HCT116 (cell line): ENCODE data around the gene SLIT1. TPM values are rescaled to one million over a fixed set of nuclear protein-coding genes. Genes with fewer than 3 reads are reported as not detected.

ENCODE experiments used
- ATAC-seq: fragments of 200-7000 bp; cut with Tn5 transposase; 2 replicates; pipeline ENCODE4 v1.9.1; 2020; ENCODE audit warnings: mild to moderate bottlenecking, moderate library complexity
- BruUV-seq: library from RNA; stranded (reverse); fragments of 400-500 nt; replicated peaks from 2 replicates; lab custom pipeline; 2021; lab: Mats Ljungman, UMichigan
- CTCF ChIA-PET: fragments of 300-600 bp; sonication (Branson Sonifier 250); formaldehyde crosslinking; loops from one replicate; lab custom pipeline; 2021; ENCODE audit warnings: antibody characterized with exemption; lab: Charles Lee
- POLR2A ChIA-PET: fragments of 300-600, 350-600 bp; sonication (Branson Sonifier 250); formaldehyde crosslinking; loops from one replicate; lab custom pipeline; 2021; ENCODE audit warnings: antibody characterized with exemption; lab: Charles Lee
- RAD21 ChIA-PET, 2 experiments: fragments of 300-600 bp; sonication (Branson Sonifier 250); formaldehyde crosslinking; loops; one replicate each; lab custom pipeline; 2023; ENCODE audit warnings: low total read pairs in 2 of 2; ENCODE audit not compliant: uncharacterized antibody in 2 of 2, unreplicated experiment in 2 of 2, low non-redundant PET in 1 of 2; lab: Charles Lee
- DNase-seq: peaks from one replicate; pipeline ENCODE4 v3.0.0-alpha.2; 2010; ENCODE audit warnings: low read depth, low spot score
- H2AFZ ChIP-seq: fragments of 200-600 bp; shearing (Covaris generic), sonication (generic); 2 replicates; pipeline ENCODE4 v1.6.1; 2017; ENCODE audit warnings: low read depth, mixed run types, mixed read lengths, antibody characterized with exemption, low read length; ENCODE audit not compliant: poor library complexity, severe bottlenecking
- H3K27ac ChIP-seq: 2 replicates; pipeline ENCODE4 v1.5.1; 2012; ENCODE audit warnings: low read depth, low read length
- H3K27me3 ChIP-seq: fragments of 200-600 bp; sonication (generic); 2 replicates; pipeline ENCODE4 v1.6.1; 2016; ENCODE audit warnings: mixed run types, low read length, mixed read lengths; ENCODE audit not compliant: insufficient read depth
- H3K36me3 ChIP-seq, 2 experiments: fragments of 200-500 bp in 1 of 2; fragments of 200-600 bp in 1 of 2; sonication (Bioruptor generic) in 1 of 2; sonication (generic) in 1 of 2; 2 replicates each; pipeline versions ENCODE4 v1.5.1 to v1.6.1; 2014 to 2016; ENCODE audit warnings: low read length in 2 of 2, inconsistent platforms in 1 of 2, mixed read lengths in 1 of 2, mixed run types in 1 of 2; ENCODE audit not compliant: insufficient read depth in 2 of 2, control insufficient read depth in 1 of 2
- H3K4me1 ChIP-seq, 2 experiments: fragments of 200-600 bp in 1 of 2; sonication (generic) in 1 of 2; 2 replicates each; pipeline versions ENCODE4 v1.5.1 to v1.6.1; 2012 to 2017; ENCODE audit warnings: low read length in 2 of 2, inconsistent platforms in 1 of 2, mild to moderate bottlenecking in 1 of 2, mixed read lengths in 1 of 2, mixed run types in 1 of 2, moderate library complexity in 1 of 2; ENCODE audit not compliant: insufficient read depth in 2 of 2, control insufficient read depth in 1 of 2
- H3K4me2 ChIP-seq: fragments of 200-600 bp; sonication (generic); 2 replicates; pipeline ENCODE4 v1.6.1; 2017; ENCODE audit warnings: mixed run types, low read length, mixed read lengths
- H3K4me3 ChIP-seq, 2 experiments: fragments of 200-600 bp in 1 of 2; sonication (generic) in 1 of 2; replicated peaks in 1 of 2; 2 replicates each; pipeline ENCODE4 v1.5.1; 2011 to 2016; ENCODE audit warnings: low read length in 2 of 2, control low read depth in 1 of 2, low read depth in 1 of 2, mild to moderate bottlenecking in 1 of 2, mixed read lengths in 1 of 2, mixed run types in 1 of 2
- H3K79me2 ChIP-seq: fragments of 200-600 bp; sonication (generic); 2 replicates; pipeline ENCODE4 v1.6.1; 2017; ENCODE audit warnings: mild to moderate bottlenecking, mixed run types, low read length, moderate library complexity, mixed read lengths; ENCODE audit not compliant: insufficient read depth
- H3K9ac ChIP-seq: fragments of 200-600 bp; sonication (generic); 2 replicates; pipeline ENCODE4 v1.6.1; 2016; ENCODE audit warnings: low read length, mixed read lengths
- H3K9me2 ChIP-seq: fragments of 200-600 bp; sonication (generic), shearing (Covaris generic); 2 replicates; pipeline ENCODE4 v1.6.1; 2017; ENCODE audit warnings: mixed run types, mild to moderate bottlenecking, moderate library complexity; ENCODE audit not compliant: insufficient read depth
- H3K9me3 ChIP-seq, 2 experiments: fragments of 200-500 bp in 1 of 2; fragments of 200-600 bp in 1 of 2; sonication (Bioruptor generic) in 1 of 2; sonication (generic) in 1 of 2; 2 replicates each; pipeline ENCODE4 v1.6.1; 2014 to 2017; ENCODE audit warnings: low read length in 2 of 2, mixed read lengths in 2 of 2, inconsistent platforms in 1 of 2, low read depth in 1 of 2, mild to moderate bottlenecking in 1 of 2, mixed run types in 1 of 2, moderate library complexity in 1 of 2; ENCODE audit not compliant: control insufficient read depth in 1 of 2, insufficient read depth in 1 of 2
- H4K20me1 ChIP-seq: fragments of 200-600 bp; sonication (generic), shearing (Covaris generic); 2 replicates; pipeline ENCODE4 v1.6.1; 2017; ENCODE audit warnings: mixed run types, mild to moderate bottlenecking, moderate library complexity; ENCODE audit not compliant: insufficient read depth
- CBX3 ChIP-seq: IDR thresholded peaks from 2 replicates; pipeline ENCODE4 v1.6.1; 2012; ENCODE audit warnings: low read depth
- CEBPB ChIP-seq: IDR thresholded peaks from 2 replicates; pipeline ENCODE4 v1.6.1; 2012; ENCODE audit warnings: low read depth
- ELF1 ChIP-seq: IDR thresholded peaks from 2 replicates; pipeline ENCODE4 v1.6.1; 2012; ENCODE audit warnings: low read depth, borderline replicate concordance
- EZH2 ChIP-seq: fragments of 200-600 bp; sonication (generic); IDR thresholded peaks from 2 replicates; pipeline ENCODE4 v1.6.1; 2017; ENCODE audit warnings: antibody characterized with exemption, mixed run types
- EZH2phosphoT487 ChIP-seq: fragments of 200-600 bp; IDR thresholded peaks from 2 replicates; pipeline ENCODE4 v1.6.1; 2018; ENCODE audit warnings: antibody characterized with exemption, borderline replicate concordance
- FOSL1 ChIP-seq: IDR thresholded peaks from 2 replicates; pipeline ENCODE4 v1.6.1; 2012; ENCODE audit warnings: low read depth
- POLR2AphosphoS5 ChIP-seq: IDR thresholded peaks from 2 replicates; pipeline ENCODE4 v1.6.1; 2011; ENCODE audit warnings: mild to moderate bottlenecking, low read depth, low read length, moderate library complexity
- RAD21 ChIP-seq: IDR thresholded peaks from 2 replicates; pipeline ENCODE4 v1.6.1; 2012; ENCODE audit warnings: low read depth, mild to moderate bottlenecking
- SIN3A ChIP-seq: IDR thresholded peaks from 2 replicates; pipeline ENCODE4 v1.6.1; 2012; ENCODE audit warnings: low read depth
- SP1 ChIP-seq: IDR thresholded peaks from 2 replicates; pipeline ENCODE4 v1.6.1; 2012; ENCODE audit warnings: low read depth
- SRF ChIP-seq: IDR thresholded peaks from 2 replicates; pipeline ENCODE4 v1.6.1; 2012; ENCODE audit warnings: low read depth
- ZFX ChIP-seq: fragments of 450-650 bp; IDR thresholded peaks from 2 replicates; pipeline ENCODE4 v1.6.1; 2017
- ZNF274 ChIP-seq: fragments of 200-500 bp; sonication (Bioruptor generic); IDR thresholded peaks from 2 replicates; pipeline ENCODE4 v1.6.1; 2014; ENCODE audit warnings: mild to moderate bottlenecking, low read depth, low read length, inconsistent platforms
- intact Hi-C: fragments of 100-400 bp; cut with micrococcal nuclease; formaldehyde crosslinking; loops from 2 replicates; pipeline ENCODE4 v1.10.0; 2022
- total RNA-seq: library from RNA; stranded (reverse); gene quantifications from one replicate; pipeline ENCODE4 v1.2.1, GENCODE V29; 2021; ENCODE audit not compliant: unreplicated experiment
- TF ChIP-seq, protein P1 (sequence below): IDR thresholded peaks from 2 replicates; pipeline ENCODE4 v1.6.1; 2011; ENCODE audit warnings: mild to moderate bottlenecking, low read length, moderate library complexity; ENCODE audit not compliant: insufficient replicate concordance; ENCODE audit errors: extremely low read depth
- TF ChIP-seq, protein P2 (sequence below): IDR thresholded peaks from 2 replicates; pipeline ENCODE4 v1.6.1; 2012

The SLIT1 gene
- total RNA-seq, 1 experiment from 2014 or later = 0.42 TPM

DNA sequence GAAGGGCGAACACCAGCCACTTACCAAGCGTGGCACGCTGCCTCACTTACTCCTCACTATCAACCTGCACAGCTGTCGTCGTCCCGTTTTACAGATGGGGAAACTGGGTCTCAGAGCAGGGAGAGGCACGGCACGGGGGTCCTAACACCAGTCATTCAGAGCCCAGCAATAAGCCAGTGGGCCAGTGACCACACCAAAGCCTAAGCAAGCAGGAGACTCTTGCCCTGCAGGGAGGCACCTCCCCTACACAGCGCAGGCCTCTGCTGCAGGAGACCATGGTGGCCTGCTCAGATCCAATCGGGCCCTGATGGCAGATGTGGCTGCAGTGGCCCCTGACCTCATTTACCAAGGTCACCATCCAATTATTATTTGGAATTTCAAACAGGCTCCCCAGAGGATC is 4.8 kb downstream of the SLIT1 start:
- Histone ChIP-seq H3K27ac (no peak overlapping the region), H3K4me2 (no peak overlapping the region), H3K9ac (no peak overlapping the region), H3K4me1 (peaks cover 0 to 4% of the 10 kb centered on the region in 2 experiments; a peak in 2 of 4 replicates), H3K79me2 (no peaks in the 10 kb centered on the region), H3K36me3 (no peaks in the 10 kb centered on the region), H2AFZ (no peak overlapping the region), H3K27me3 (peaks cover 21% of the 10 kb centered on the region; the same call in 1 of the 2 replicates), H4K20me1 (no peaks in the 10 kb centered on the region), H3K9me3 (no peaks in the 10 kb centered on the region), H3K4me3 (no peak overlapping the region), H3K9me2 (no peaks in the 10 kb centered on the region)
- ChIA-PET RAD21 (no interaction called here), POLR2A (no interaction called here), CTCF (no interaction called here)
- intact Hi-C loops = no loop called here
- TF ChIP-seq ELF1 (no peak), EZH2 (no peak), CEBPB (no peak), SIN3A (no peak), CBX3 (no peak), SRF (no peak), ZNF274 (no peak), SP1 (no peak), EZH2phosphoT487 (no peak), ZFX (no peak), POLR2AphosphoS5 (no peak), RAD21 (no peak), FOSL1 (no peak)
- TF ChIP-seq, protein P1, sequence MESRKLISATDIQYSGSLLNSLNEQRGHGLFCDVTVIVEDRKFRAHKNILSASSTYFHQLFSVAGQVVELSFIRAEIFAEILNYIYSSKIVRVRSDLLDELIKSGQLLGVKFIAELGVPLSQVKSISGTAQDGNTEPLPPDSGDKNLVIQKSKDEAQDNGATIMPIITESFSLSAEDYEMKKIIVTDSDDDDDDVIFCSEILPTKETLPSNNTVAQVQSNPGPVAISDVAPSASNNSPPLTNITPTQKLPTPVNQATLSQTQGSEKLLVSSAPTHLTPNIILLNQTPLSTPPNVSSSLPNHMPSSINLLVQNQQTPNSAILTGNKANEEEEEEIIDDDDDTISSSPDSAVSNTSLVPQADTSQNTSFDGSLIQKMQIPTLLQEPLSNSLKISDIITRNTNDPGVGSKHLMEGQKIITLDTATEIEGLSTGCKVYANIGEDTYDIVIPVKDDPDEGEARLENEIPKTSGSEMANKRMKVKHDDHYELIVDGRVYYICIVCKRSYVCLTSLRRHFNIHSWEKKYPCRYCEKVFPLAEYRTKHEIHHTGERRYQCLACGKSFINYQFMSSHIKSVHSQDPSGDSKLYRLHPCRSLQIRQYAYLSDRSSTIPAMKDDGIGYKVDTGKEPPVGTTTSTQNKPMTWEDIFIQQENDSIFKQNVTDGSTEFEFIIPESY = no peak
- TF ChIP-seq, protein P2, sequence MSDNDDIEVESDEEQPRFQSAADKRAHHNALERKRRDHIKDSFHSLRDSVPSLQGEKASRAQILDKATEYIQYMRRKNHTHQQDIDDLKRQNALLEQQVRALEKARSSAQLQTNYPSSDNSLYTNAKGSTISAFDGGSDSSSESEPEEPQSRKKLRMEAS = no peak
- ATAC-seq (no peak), DNase-seq (no peak)
- no TSS peak for BruUV-seq
